Activated CD4-positive, alpha-beta memory T cell treated with anti-CD3 and anti-CD28 coated beads, Interleukin-2, amount 10 ng/mL, durations not matched to agents 7 days and 5 days (primary cell): ENCODE data around the gene SUFU. TPM values are rescaled to one million over a fixed set of nuclear protein-coding genes. Genes with fewer than 3 reads are reported as not detected.

Experiments used
- CTCF ChIA-PET: fragments of 350-600 bp; sonication (Branson Sonifier 250); formaldehyde crosslinking; loops from one replicate; lab custom pipeline; 2021; ENCODE audit warnings: antibody characterized with exemption, inconsistent platforms; lab: Charles Lee
- POLR2A ChIA-PET: fragments of 350-600 bp; sonication (Branson Sonifier 250); formaldehyde crosslinking; loops from one replicate; lab custom pipeline; 2021; ENCODE audit warnings: antibody characterized with exemption; lab: Charles Lee
- DNase-seq: peaks from one replicate; pipeline ENCODE4 v3.0.0-alpha.2; 2020
- H3K27ac Mint-ChIP-seq: one replicate; pipeline ENCODE4 v1.8.0; 2021; ENCODE audit warnings: mild to moderate bottlenecking, mixed read lengths
- H3K27me3 Mint-ChIP-seq: one replicate; pipeline ENCODE4 v1.8.0; 2021; ENCODE audit warnings: mixed read lengths
- H3K36me3 Mint-ChIP-seq: one replicate; pipeline ENCODE4 v1.8.0; 2021; ENCODE audit warnings: low read depth, mixed read lengths
- H3K4me1 Mint-ChIP-seq: one replicate; pipeline ENCODE4 v1.8.0; 2021; ENCODE audit warnings: mixed read lengths
- H3K4me3 Mint-ChIP-seq: one replicate; pipeline ENCODE4 v1.8.0; 2021; ENCODE audit warnings: mild to moderate bottlenecking, mixed read lengths
- H3K9me3 Mint-ChIP-seq: one replicate; pipeline ENCODE4 v1.8.0; 2021; ENCODE audit warnings: mixed read lengths
- total RNA-seq, 2 experiments: library from RNA; stranded (reverse); gene quantifications; one replicate each; pipeline ENCODE4 v1.2.3, GENCODE V29; 2021

Gene SUFU
- total RNA-seq, 2 experiments from 2014 or later, result 18.0 to 19.6 TPM

GRCh38 chr10:102545997-102546396, 42.2 kb downstream of the SUFU start:
- Mint-ChIP-seq H3K4me1 (peaks cover 7% of the 10 kb centered on the region), H3K9me3 (no peaks in the 10 kb centered on the region), H3K36me3 (peaks cover 11% of the 10 kb centered on the region), H3K27me3 (no peaks in the 10 kb centered on the region), H3K4me3 (no peak overlapping the region), H3K27ac (no peak overlapping the region)
- DNase-seq, result no peak
- CTCF ChIA-PET, result no interaction called here
- POLR2A ChIA-PET, result no interaction called here

- H3K27me3 Mint-ChIP-seq, result no peaks in the 10 kb centered on the region
- ChIA-PET CTCF (no interaction called here), POLR2A (no interaction called here)
- no peak overlapping the region for H3K4me3 Mint-ChIP-seq
- peaks cover 12% of the 10 kb centered on the region for H3K36me3 Mint-ChIP-seq
- H3K9me3 Mint-ChIP-seq, result no peaks in the 10 kb centered on the region
- no peak overlapping the region for H3K27ac Mint-ChIP-seq
- DNase-seq, result no peak
- H3K4me1 Mint-ChIP-seq, result peaks cover 7% of the 10 kb centered on the region
Observed at GRCh38 chr10:102546606-102547320, 43.0 kb downstream of the SUFU start.

- Mint-ChIP-seq H3K9me3 (no peaks in the 10 kb centered on the region), H3K4me1 (peaks cover 2% of the 10 kb centered on the region), H3K27ac (no peak overlapping the region), H3K36me3 (peaks cover 16% of the 10 kb centered on the region), H3K27me3 (no peaks in the 10 kb centered on the region), H3K4me3 (no peak overlapping the region)
- ChIA-PET POLR2A (no interaction called here), CTCF (no interaction called here)
- no peak for DNase-seq
Observed at GRCh38 chr10:102549549-102549948, 45.8 kb downstream of the SUFU start.

- DNase-seq, result no peak
- no peak overlapping the region for H3K27ac Mint-ChIP-seq
- POLR2A ChIA-PET, result interaction anchor here (0.5 to 0.7 kb wide), 2 partner anchors 48 to 95 kb away, joined by 3 to 4 read pairs; no protein-coding TSS in a partner anchor
- peaks cover 16% of the 10 kb centered on the region for H3K36me3 Mint-ChIP-seq
- CTCF ChIA-PET, result interaction anchor here (0.7 kb wide), 1 partner anchor 88 kb away, joined by 3 read pairs; no protein-coding TSS in a partner anchor
- H3K9me3 Mint-ChIP-seq, result no peaks in the 10 kb centered on the region
- H3K4me3 Mint-ChIP-seq, result no peak overlapping the region
- peaks cover 2% of the 10 kb centered on the region for H3K4me1 Mint-ChIP-seq
- no peaks in the 10 kb centered on the region for H3K27me3 Mint-ChIP-seq
Observed at GRCh38 chr10:102550636-102551210, 47.0 kb downstream of the SUFU start.

GRCh38 chr10:102552533-102552932, 48.8 kb downstream of the SUFU start:
- H3K27ac Mint-ChIP-seq, result no peak overlapping the region
- H3K27me3 Mint-ChIP-seq, result no peaks in the 10 kb centered on the region
- no peak overlapping the region for H3K4me3 Mint-ChIP-seq
- H3K36me3 Mint-ChIP-seq, result peaks cover 13% of the 10 kb centered on the region
- H3K4me1 Mint-ChIP-seq, result peaks cover 5% of the 10 kb centered on the region
- ChIA-PET POLR2A (no interaction called here), CTCF (no interaction called here)
- no peak for DNase-seq
- H3K9me3 Mint-ChIP-seq, result no peaks in the 10 kb centered on the region

- CTCF ChIA-PET, result no interaction called here
- no peaks in the 10 kb centered on the region for H3K9me3 Mint-ChIP-seq
Observed at GRCh38 chr10:102553771-102554170, 50.0 kb downstream of the SUFU start.

GRCh38 chr10:102554531-102554930, 50.8 kb downstream of the SUFU start:
- Mint-ChIP-seq H3K36me3 (peaks cover 13% of the 10 kb centered on the region), H3K4me3 (no peak overlapping the region), H3K4me1 (peaks cover 8% of the 10 kb centered on the region), H3K27ac (no peak overlapping the region), H3K27me3 (no peaks in the 10 kb centered on the region), H3K9me3 (no peaks in the 10 kb centered on the region)
- CTCF ChIA-PET, result interaction anchor here (1.4 kb wide), 1 partner anchor 29 kb away, joined by 6 read pairs; no protein-coding TSS in a partner anchor
- no peak for DNase-seq
- POLR2A ChIA-PET, result no interaction called here

More at GRCh38 chr10:102553771-102554170, 50.0 kb downstream of the SUFU start:
- no peak for DNase-seq
- no peak overlapping the region for H3K4me3 Mint-ChIP-seq
- no peaks in the 10 kb centered on the region for H3K27me3 Mint-ChIP-seq
- H3K36me3 Mint-ChIP-seq, result peaks cover 13% of the 10 kb centered on the region
- H3K27ac Mint-ChIP-seq, result no peak overlapping the region
- POLR2A ChIA-PET, result no interaction called here
- H3K4me1 Mint-ChIP-seq, result peaks cover 6% of the 10 kb centered on the region

- Mint-ChIP-seq H3K9me3 (no peaks in the 10 kb centered on the region), H3K27ac (no peak overlapping the region), H3K36me3 (peaks cover 9% of the 10 kb centered on the region), H3K4me3 (no peak overlapping the region), H3K27me3 (no peaks in the 10 kb centered on the region), H3K4me1 (peaks cover 12% of the 10 kb centered on the region)
- ChIA-PET CTCF (interaction anchor here (0.7 to 1.4 kb wide), 2 partner anchors 28 to 1483 kb away, joined by 3 to 6 read pairs; no protein-coding TSS in a partner anchor), POLR2A (no interaction called here)
- no peak for DNase-seq
Observed at GRCh38 chr10:102555781-102556328, 52.1 kb downstream of the SUFU start.

- CTCF ChIA-PET, result interaction anchor here (0.5 to 0.6 kb wide), 2 partner anchors 152 to 206 kb away, joined by 3 read pairs; no protein-coding TSS in a partner anchor
- H3K36me3 Mint-ChIP-seq, result peaks cover 4% of the 10 kb centered on the region
- POLR2A ChIA-PET, result no interaction called here
- H3K27ac Mint-ChIP-seq, result no peak overlapping the region
- H3K4me1 Mint-ChIP-seq, result peaks cover 12% of the 10 kb centered on the region
- no peaks in the 10 kb centered on the region for H3K9me3 Mint-ChIP-seq
- no peaks in the 10 kb centered on the region for H3K27me3 Mint-ChIP-seq
- no peak for DNase-seq
- no peak overlapping the region for H3K4me3 Mint-ChIP-seq
Observed at GRCh38 chr10:102557569-102557968, 53.8 kb downstream of the SUFU start.

GRCh38 chr10:102559764-102560163, 56.0 kb downstream of the SUFU start:
- no peak for DNase-seq
- H3K9me3 Mint-ChIP-seq, result no peaks in the 10 kb centered on the region
- no peaks in the 10 kb centered on the region for H3K36me3 Mint-ChIP-seq
- POLR2A ChIA-PET, result no interaction called here
- no peak overlapping the region for H3K27ac Mint-ChIP-seq
- H3K4me3 Mint-ChIP-seq, result no peak overlapping the region
- CTCF ChIA-PET, result no interaction called here
- no peaks in the 10 kb centered on the region for H3K27me3 Mint-ChIP-seq
- H3K4me1 Mint-ChIP-seq, result peaks cover 12% of the 10 kb centered on the region

GRCh38 chr10:102564209-102564834, 60.5 kb downstream of the SUFU start:
- ChIA-PET CTCF (no interaction called here), POLR2A (no interaction called here)
- H3K9me3 Mint-ChIP-seq, result no peaks in the 10 kb centered on the region
- no peak for DNase-seq
- H3K27ac Mint-ChIP-seq, result no peak overlapping the region
- H3K4me3 Mint-ChIP-seq, result no peak overlapping the region
- H3K4me1 Mint-ChIP-seq, result peaks cover 11% of the 10 kb centered on the region
- H3K27me3 Mint-ChIP-seq, result no peaks in the 10 kb centered on the region
- no peaks in the 10 kb centered on the region for H3K36me3 Mint-ChIP-seq

- no peak for DNase-seq
- Mint-ChIP-seq H3K4me3 (no peak overlapping the region), H3K27me3 (no peaks in the 10 kb centered on the region), H3K36me3 (no peaks in the 10 kb centered on the region), H3K4me1 (peaks cover 5% of the 10 kb centered on the region), H3K9me3 (no peaks in the 10 kb centered on the region), H3K27ac (no peak overlapping the region)
- ChIA-PET CTCF (interaction anchor here (0.6 kb wide), 1 partner anchor 83 kb away, joined by 3 read pairs; no protein-coding TSS in a partner anchor), POLR2A (no interaction called here)
Observed at GRCh38 chr10:102565793-102566192, 62.0 kb downstream of the SUFU start.

- Mint-ChIP-seq H3K27ac (no peak overlapping the region), H3K4me3 (no peak overlapping the region), H3K27me3 (no peaks in the 10 kb centered on the region), H3K36me3 (no peaks in the 10 kb centered on the region), H3K4me1 (peaks cover 21% of the 10 kb centered on the region), H3K9me3 (no peaks in the 10 kb centered on the region)
- DNase-seq, result no peak
- POLR2A ChIA-PET, result interaction anchor here (1.4 to 1.6 kb wide), 2 partner anchors 16 to 74 kb away, joined by 3 to 4 read pairs; no protein-coding TSS in a partner anchor
- CTCF ChIA-PET, result interaction anchor here (0.9 to 1.4 kb wide), 4 partner anchors 55 to 347 kb away, joined by 3 read pairs; no protein-coding TSS in a partner anchor
Observed at GRCh38 chr10:102578782-102579181, 75.0 kb downstream of the SUFU start.
